NCI-H2081 treated with DMSO at 0.1 percent for 48 hours (cell line): ENCODE results near the gene CCDC197.
A peak's percentile ranks its signal among the peaks of the same experiment; 100 is the strongest.

Source experiments
- DNase-seq: peaks from one replicate; lab custom pipeline; 2025; lab: John Stamatoyannopoulos, UW

CCDC197 gene

GRCh38 chr14:94043111-94043755 is 46.1 kb downstream of the CCDC197 start:
- no peak for DNase-seq

- no peak for DNase-seq
Measured at GRCh38 chr14:94043756-94044475, 46.8 kb downstream of the CCDC197 start.

GRCh38 chr14:94044476-94045091 is 47.5 kb downstream of the CCDC197 start:
- DNase-seq, result no peak

- no peak for DNase-seq
Measured at GRCh38 chr14:94045101-94045500, 48.0 kb downstream of the CCDC197 start.

- no peak for DNase-seq
Measured at GRCh38 chr14:94045563-94046345, 48.7 kb downstream of the CCDC197 start.

GRCh38 chr14:94046696-94047250 is 49.7 kb downstream of the CCDC197 start:
- no peak for DNase-seq

- DNase-seq, result no peak
Measured at GRCh38 chr14:94047581-94047980, 50.5 kb downstream of the CCDC197 start.

GRCh38 chr14:94048691-94049624 is 51.9 kb downstream of the CCDC197 start:
- DNase-seq, result peak; percentile 27

GRCh38 chr14:94049625-94050023 is 52.5 kb downstream of the CCDC197 start:
- DNase-seq, result no peak

- DNase-seq, result no peak
Measured at GRCh38 chr14:94050231-94050880, 53.3 kb downstream of the CCDC197 start.

GRCh38 chr14:94051115-94051514 is 54.0 kb downstream of the CCDC197 start:
- no peak for DNase-seq

GRCh38 chr14:94051779-94052178 is 54.7 kb downstream of the CCDC197 start:
- DNase-seq, result no peak

GRCh38 chr14:94052199-94052598 is 55.1 kb downstream of the CCDC197 start:
- DNase-seq, result no peak

- DNase-seq, result no peak
Measured at GRCh38 chr14:94052662-94053061, 55.6 kb downstream of the CCDC197 start.

- DNase-seq, result no peak
Measured at GRCh38 chr14:94054401-94054800, 57.3 kb downstream of the CCDC197 start.

GRCh38 chr14:94054936-94055335 is 57.8 kb downstream of the CCDC197 start:
- DNase-seq, result no peak

- no peak for DNase-seq
Measured at GRCh38 chr14:94056579-94057308, 59.6 kb downstream of the CCDC197 start.

- DNase-seq, result no peak
Measured at GRCh38 chr14:94058128-94058673, 61.1 kb downstream of the CCDC197 start.
